IPS-15b (cell line): ENCODE data around the gene KHDC4.
A peak's percentile ranks its signal among the peaks of the same experiment; 100 is the strongest.

Source experiments
- H3K27me3 ChIP-seq: one replicate; pipeline ENCODE4 v1.6.1; 2013; ENCODE audit warnings: low read length; ENCODE audit not compliant: control insufficient read depth, insufficient read depth
- H3K36me3 ChIP-seq: one replicate; pipeline ENCODE4 v1.6.1; 2013; ENCODE audit warnings: low read length; ENCODE audit not compliant: control insufficient read depth, insufficient read depth
- H3K4me1 ChIP-seq: one replicate; pipeline ENCODE4 v1.6.1; 2013; ENCODE audit warnings: mild to moderate bottlenecking, low read length; ENCODE audit not compliant: control insufficient read depth, insufficient read depth
- H3K4me3 ChIP-seq: one replicate; pipeline ENCODE4 v1.5.1; 2013; ENCODE audit warnings: low read depth, low read length
- H3K9ac ChIP-seq: one replicate; pipeline ENCODE4 v1.6.1; 2013; ENCODE audit warnings: low read depth, mild to moderate bottlenecking, low read length
- H3K9me3 ChIP-seq: one replicate; pipeline ENCODE4 v1.6.1; 2013; ENCODE audit warnings: mild to moderate bottlenecking, low read length; ENCODE audit not compliant: control insufficient read depth, insufficient read depth

KHDC4 gene

GRCh38 chr1:155934097-155934935 is at the start of gene KHDC4:
KHDC4 (minus strand) TSS chr1:155934413; CDS start chr1:155934373, 40 bp downstream.
- no peaks in the 10 kb centered on the region for H3K4me1 ChIP-seq
- peaks cover 12% of the 10 kb centered on the region for H3K36me3 ChIP-seq
- H3K9me3 ChIP-seq, result no peaks in the 10 kb centered on the region
- peak within 1 kb of the TSS; percentile 98 for H3K9ac ChIP-seq
- H3K4me3 ChIP-seq, result peak within 1 kb of the TSS; percentile 98
- H3K27me3 ChIP-seq, result no peaks in the 10 kb centered on the region

GRCh38 chr1:155983191-155984024 is 49.2 kb upstream of the KHDC4 start:
- H3K36me3 ChIP-seq, result no peaks in the 10 kb centered on the region
- peaks cover 33% of the 10 kb centered on the region for H3K4me1 ChIP-seq
- peak overlapping the region; percentile 28 for H3K4me3 ChIP-seq
- no peaks in the 10 kb centered on the region for H3K9me3 ChIP-seq
- H3K27me3 ChIP-seq, result no peaks in the 10 kb centered on the region
- H3K9ac ChIP-seq, result no peak overlapping the region

- Histone ChIP-seq H3K4me1 (peaks cover 33% of the 10 kb centered on the region), H3K9ac (no peak overlapping the region), H3K27me3 (no peaks in the 10 kb centered on the region), H3K36me3 (no peaks in the 10 kb centered on the region), H3K9me3 (no peaks in the 10 kb centered on the region), H3K4me3 (no peak overlapping the region)
These were observed 47.9 kb upstream of the KHDC4 start for GRCh38 chr1:155982106-155982505.

GRCh38 chr1:155981266-155982088 is 47.3 kb upstream of the KHDC4 start:
- Histone ChIP-seq H3K4me3 (no peak overlapping the region), H3K9ac (no peak overlapping the region), H3K4me1 (peaks cover 36% of the 10 kb centered on the region), H3K27me3 (no peaks in the 10 kb centered on the region), H3K36me3 (no peaks in the 10 kb centered on the region), H3K9me3 (no peaks in the 10 kb centered on the region)

GRCh38 chr1:155979597-155980343 is 45.6 kb upstream of the KHDC4 start:
- peak overlapping the region; percentile 89 for H3K4me3 ChIP-seq
- H3K27me3 ChIP-seq, result no peaks in the 10 kb centered on the region
- H3K36me3 ChIP-seq, result no peaks in the 10 kb centered on the region
- no peaks in the 10 kb centered on the region for H3K9me3 ChIP-seq
- H3K9ac ChIP-seq, result no peak overlapping the region
- H3K4me1 ChIP-seq, result peaks cover 46% of the 10 kb centered on the region

- Histone ChIP-seq H3K4me3 (peak overlapping the region; percentile 89), H3K27me3 (no peaks in the 10 kb centered on the region), H3K36me3 (no peaks in the 10 kb centered on the region), H3K4me1 (peaks cover 47% of the 10 kb centered on the region), H3K9me3 (no peaks in the 10 kb centered on the region), H3K9ac (peak overlapping the region; percentile 14)
These were observed 44.8 kb upstream of the KHDC4 start for GRCh38 chr1:155978973-155979429.

- no peaks in the 10 kb centered on the region for H3K9me3 ChIP-seq
- peaks cover 42% of the 10 kb centered on the region for H3K4me1 ChIP-seq
- H3K27me3 ChIP-seq, result no peaks in the 10 kb centered on the region
- H3K4me3 ChIP-seq, result peak within 1 kb of the TSS; percentile 89
- H3K9ac ChIP-seq, result peak within 1 kb of the TSS; percentile 90
- no peaks in the 10 kb centered on the region for H3K36me3 ChIP-seq
These were observed 44.2 kb upstream of the KHDC4 start, which contains the start of gene ARHGEF2 for GRCh38 chr1:155978325-155978972. ARHGEF2 (minus strand) TSS chr1:155978547; CDS start chr1:155978427, 120 bp downstream.

- H3K4me3 ChIP-seq, result peak overlapping the region; percentile 89
- H3K36me3 ChIP-seq, result no peaks in the 10 kb centered on the region
- H3K9me3 ChIP-seq, result no peaks in the 10 kb centered on the region
- H3K9ac ChIP-seq, result peak overlapping the region; percentile 90
- no peaks in the 10 kb centered on the region for H3K27me3 ChIP-seq
- peaks cover 38% of the 10 kb centered on the region for H3K4me1 ChIP-seq
These were observed 43.6 kb upstream of the KHDC4 start for GRCh38 chr1:155977690-155978324.

- peak overlapping the region; percentile 89 for H3K4me3 ChIP-seq
- peak overlapping the region; percentile 90 for H3K9ac ChIP-seq
- H3K9me3 ChIP-seq, result no peaks in the 10 kb centered on the region
- no peaks in the 10 kb centered on the region for H3K36me3 ChIP-seq
- H3K27me3 ChIP-seq, result no peaks in the 10 kb centered on the region
- H3K4me1 ChIP-seq, result peaks cover 38% of the 10 kb centered on the region
These were observed 42.9 kb upstream of the KHDC4 start for GRCh38 chr1:155976913-155977689.
